GM12878 (cell line): ENCODE measurements around the gene PTPRN2. TPM values are rescaled to one million over a fixed set of nuclear protein-coding genes. Genes with fewer than 3 reads are reported as not detected.

Experiments
- ATAC-seq: fragments of 200-7000 bp; cut with Tn5 transposase; 3 replicates; pipeline ENCODE4 v1.9.1; 2020; ENCODE audit warnings: mild to moderate bottlenecking, moderate library complexity
- BruUV-seq: library from RNA; stranded (reverse); fragments of 400-500 nt; replicated peaks from 2 replicates; lab custom pipeline; 2021; lab: Mats Ljungman, UMichigan
- CTCF ChIA-PET: fragments of 300-600 bp; sonication (Branson Sonifier 250); formaldehyde crosslinking; extraction: SDS; loops from one replicate; lab custom pipeline; 2021; ENCODE audit warnings: inconsistent platforms; lab: Yijun Ruan, JAX
- POLR2A ChIA-PET: fragments of 350-600 bp; formaldehyde crosslinking; extraction: SDS; loops from one replicate; lab custom pipeline; 2021; ENCODE audit warnings: inconsistent platforms; lab: Charles Lee
- RAD21 ChIA-PET: fragments of 300-600 bp; sonication (Branson Sonifier 250); formaldehyde crosslinking; loops from one replicate; lab custom pipeline; 2023; ENCODE audit warnings: antibody characterized with exemption; ENCODE audit not compliant: unreplicated experiment; lab: Charles Lee
- SMC1A ChIA-PET: fragments of 300-600 bp; sonication (Branson Sonifier 250); formaldehyde crosslinking; loops from one replicate; lab custom pipeline; 2023; ENCODE audit not compliant: unreplicated experiment, uncharacterized antibody; lab: Charles Lee
- DNase-seq: peaks from one replicate; pipeline ENCODE4 v3.0.0-alpha.2; 2011; ENCODE audit warnings: low read depth, low spot score
- FAIRE-seq: peaks from 3 replicates; lab custom pipeline; 2011; peaks lifted over from hg19 to GRCh38; lab: Jason Lieb, UNC
- H2AFZ ChIP-seq: 2 replicates; pipeline ENCODE4 v1.6.0; 2011; ENCODE audit warnings: low read depth, low read length, control low read depth; ENCODE audit not compliant: control insufficient read depth
- H3K27ac ChIP-seq: 2 replicates; pipeline ENCODE4 v1.5.1; 2011; ENCODE audit warnings: control low read depth; ENCODE audit not compliant: control insufficient read depth, insufficient read depth
- H3K27me3 ChIP-seq, 2 experiments: replicated peaks in 1 of 2; 2 replicates each; pipeline versions ENCODE4 v1.6.0 to v1.6.1; 2011; ENCODE audit warnings: low read length in 1 of 2; ENCODE audit not compliant: control insufficient read depth in 2 of 2, insufficient read depth in 2 of 2
- H3K36me3 ChIP-seq, 2 experiments: 2 replicates each; pipeline ENCODE4 v1.5.1; 2011; ENCODE audit warnings: low read length in 1 of 2; ENCODE audit not compliant: control insufficient read depth in 2 of 2, insufficient read depth in 2 of 2
- H3K4me1 ChIP-seq: 2 replicates; pipeline ENCODE4 v1.6.1; 2011; ENCODE audit warnings: mild to moderate bottlenecking, low read length, moderate library complexity, mixed read lengths; ENCODE audit not compliant: control insufficient read depth, insufficient read depth
- H3K4me2 ChIP-seq: 2 replicates; pipeline ENCODE4 v1.6.0; 2011; ENCODE audit warnings: control low read depth; ENCODE audit not compliant: control insufficient read depth, insufficient read depth
- H3K4me3 ChIP-seq: fragments of 200-600 bp; sonication (generic); 2 replicates; pipeline ENCODE4 v1.5.1; 2016
- H3K79me2 ChIP-seq: 2 replicates; pipeline ENCODE4 v1.6.0; 2011; ENCODE audit warnings: low read length; ENCODE audit not compliant: control insufficient read depth, insufficient read depth
- H3K9ac ChIP-seq: 2 replicates; pipeline ENCODE4 v1.8.0; 2011; ENCODE audit warnings: low read length, control low read depth, mixed read lengths; ENCODE audit not compliant: control insufficient read depth, insufficient read depth
- H3K9me3 ChIP-seq: replicated peaks from 3 replicates; pipeline ENCODE4 v1.5.1; 2011; ENCODE audit warnings: mild to moderate bottlenecking, low read length; ENCODE audit not compliant: control insufficient read depth, insufficient read depth
- H4K20me1 ChIP-seq: 2 replicates; pipeline ENCODE4 v1.6.0; 2011; ENCODE audit not compliant: control insufficient read depth, insufficient read depth
- CBX5 ChIP-seq: sonication (generic); IDR thresholded peaks from 2 replicates; pipeline ENCODE4 v1.6.1; 2016; ENCODE audit warnings: low read depth, moderate library complexity, mild to moderate bottlenecking, inconsistent platforms
- E2F8 ChIP-seq: fragments of 450-650 bp; IDR thresholded peaks from 2 replicates; pipeline ENCODE4 v1.6.1; 2018; ENCODE audit warnings: mild to moderate bottlenecking, low read depth, moderate library complexity; ENCODE audit not compliant: partially characterized antibody
- HCFC1 ChIP-seq: fragments of 150-350 bp; IDR thresholded peaks from 2 replicates; pipeline ENCODE4 v1.6.1; 2014; ENCODE audit warnings: low read length
- KLF5 ChIP-seq: fragments of 450-650 bp; IDR thresholded peaks from 2 replicates; pipeline ENCODE4 v1.6.1; 2014; ENCODE audit warnings: mild to moderate bottlenecking; ENCODE audit not compliant: partially characterized antibody
- LARP7 ChIP-seq: fragments of 450-650 bp; IDR thresholded peaks from 2 replicates; pipeline ENCODE4 v1.6.1; 2017; ENCODE audit warnings: mild to moderate bottlenecking
- MTA3 ChIP-seq: IDR thresholded peaks from 2 replicates; pipeline ENCODE4 v1.6.1; 2012; ENCODE audit warnings: low read length, inconsistent platforms, borderline replicate concordance
- MYB ChIP-seq: fragments of 150-350 bp; IDR thresholded peaks from 2 replicates; pipeline ENCODE4 v1.6.1; 2014; ENCODE audit warnings: mild to moderate bottlenecking, low read depth, low read length, borderline replicate concordance
- NFYB ChIP-seq: IDR thresholded peaks from 2 replicates; pipeline ENCODE4 v1.6.1; 2011; ENCODE audit warnings: low read depth, mild to moderate bottlenecking, low read length, improper control_type of control experiment, moderate library complexity; ENCODE audit not compliant: insufficient read depth
- RAD21 ChIP-seq: IDR thresholded peaks from 2 replicates; pipeline ENCODE4 v1.6.1; 2011; ENCODE audit warnings: mild to moderate bottlenecking, low read depth, low read length, moderate library complexity; ENCODE audit not compliant: insufficient read depth
- RELA ChIP-seq: fragments of 450-650 bp; IDR thresholded peaks from 2 replicates; pipeline ENCODE4 v1.8.0; 2014; ENCODE audit warnings: borderline replicate concordance; ENCODE audit not compliant: partially characterized antibody
- SPI1 ChIP-seq: IDR thresholded peaks from 2 replicates; pipeline ENCODE4 v1.6.1; 2011; ENCODE audit warnings: low read depth, mild to moderate bottlenecking, low read length, moderate library complexity, borderline replicate concordance; ENCODE audit not compliant: insufficient read depth
- TCF12 ChIP-seq: IDR thresholded peaks from 2 replicates; pipeline ENCODE4 v1.6.1; 2011; ENCODE audit warnings: low read depth, mild to moderate bottlenecking, low read length
- TCF3 ChIP-seq: IDR thresholded peaks from 2 replicates; pipeline ENCODE4 v1.6.1; 2012; ENCODE audit warnings: low read depth, mild to moderate bottlenecking, low read length, borderline replicate concordance; ENCODE audit not compliant: insufficient read depth
- ZBED1 ChIP-seq: IDR thresholded peaks from 2 replicates; pipeline ENCODE4 v1.6.1; 2016; ENCODE audit warnings: borderline replicate concordance
- ZBTB40 ChIP-seq: fragments of 450-650 bp; IDR thresholded peaks from 2 replicates; pipeline ENCODE4 v1.6.1; 2016; ENCODE audit warnings: mild to moderate bottlenecking, moderate library complexity, borderline replicate concordance
- ZNF217 ChIP-seq: fragments of 450-650 bp; IDR thresholded peaks from 2 replicates; pipeline ENCODE4 v1.6.1; 2017; ENCODE audit warnings: antibody characterized with exemption, mild to moderate bottlenecking
- ZNF384 ChIP-seq: IDR thresholded peaks from 2 replicates; pipeline ENCODE4 v1.6.1; 2012; ENCODE audit warnings: low read depth, mild to moderate bottlenecking, low read length, improper control_type of control experiment, borderline replicate concordance
- ZSCAN29 ChIP-seq: fragments of 450-650 bp; IDR thresholded peaks from 2 replicates; pipeline ENCODE4 v1.6.1; 2017; ENCODE audit warnings: mild to moderate bottlenecking, moderate library complexity
- in situ Hi-C: fragments of 300-500 bp; cut with MboI; formaldehyde crosslinking; loops from 9 replicates; pipeline ENCODE4 v1.14.3; 2018; ENCODE audit warnings: mixed read lengths
- intact Hi-C: fragments of 100-400 bp; cut with micrococcal nuclease; formaldehyde crosslinking; loops from one replicate; pipeline ENCODE4 v1.14.2; 2022; ENCODE audit not compliant: unreplicated experiment
- polyA plus RNA-seq, 11 experiments: library from polyadenylated mRNA; depleted of rRNA in 4 of 11; unstranded in 6 of 11; stranded (reverse) in 5 of 11; fragments of >200 nt; fragmentation: Nextera tagmentation in 4 of 11; fragmentation: Illumina TruSeq in 1 of 11; extraction: Ambion mirVana in 4 of 11; extraction: Trizol in 1 of 11; gene quantifications; 1 replicate in 1 of 11; 2 replicates in 10 of 11; pipeline versions ENCODE4 v1.2.1 to v1.2.3, GENCODE V29; 2011 to 2016; ENCODE audit warnings: inconsistent platforms in 2 of 11, missing spikeins in 2 of 11, low read depth in 1 of 11
- total RNA-seq, 4 experiments: library from RNA; depleted of rRNA in 3 of 4; stranded (reverse); fragments of >200 nt in 3 of 4; fragmentation: Illumina TruSeq in 1 of 4; extraction: Trizol in 1 of 4; gene quantifications; 2 replicates each; pipeline versions ENCODE4 v1.2.1 to v1.2.3, GENCODE V29; 2013 to 2021

Gene PTPRN2
- total and polyA plus RNA-seq, 10 of the 15 experiments (the other 5 are each of a cell fraction or from before 2014, with no cell fraction given), result 5.4 TPM; not detected in 9

- no peak overlapping the region for H3K9ac ChIP-seq
- H3K4me2 ChIP-seq, result no peak overlapping the region
- no peak overlapping the region for H3K4me3 ChIP-seq
- intact Hi-C loops, result no loop called here
- SMC1A ChIA-PET, result no interaction called here
- DNase-seq (no peak), FAIRE-seq (no peak), ATAC-seq (no peak)
- no peaks in the 10 kb centered on the region for H3K36me3 ChIP-seq
- no peaks in the 10 kb centered on the region for H3K4me1 ChIP-seq
- H3K27ac ChIP-seq, result no peak overlapping the region
- CTCF ChIA-PET, result no interaction called here
- in situ Hi-C loops, result no loop called here
- POLR2A ChIA-PET, result no interaction called here
- H3K9me3 ChIP-seq, result no peaks in the 10 kb centered on the region
- no peaks in the 10 kb centered on the region for H4K20me1 ChIP-seq
- H3K79me2 ChIP-seq, result no peaks in the 10 kb centered on the region
- no peaks in the 10 kb centered on the region for H3K27me3 ChIP-seq
- RAD21 ChIA-PET, result no interaction called here
- BruUV-seq, result no TSS peak
- H2AFZ ChIP-seq, result no peak overlapping the region
- TF ChIP-seq NFYB (no peak), MTA3 (no peak), SPI1 (no peak), ZNF217 (no peak), RELA (no peak), TCF12 (no peak), MYB (no peak), RAD21 (no peak), LARP7 (no peak), ZBED1 (no peak), E2F8 (no peak), KLF5 (no peak), ZSCAN29 (no peak), ZNF384 (no peak), CBX5 (no peak), ZBTB40 (no peak), TCF3 (no peak), HCFC1 (no peak)
Measured at GRCh38 chr7:158216198-158216597, 371.4 kb downstream of the PTPRN2 start.
